ENCODE results near the gene S100A9.

Gene S100A9

DNA sequence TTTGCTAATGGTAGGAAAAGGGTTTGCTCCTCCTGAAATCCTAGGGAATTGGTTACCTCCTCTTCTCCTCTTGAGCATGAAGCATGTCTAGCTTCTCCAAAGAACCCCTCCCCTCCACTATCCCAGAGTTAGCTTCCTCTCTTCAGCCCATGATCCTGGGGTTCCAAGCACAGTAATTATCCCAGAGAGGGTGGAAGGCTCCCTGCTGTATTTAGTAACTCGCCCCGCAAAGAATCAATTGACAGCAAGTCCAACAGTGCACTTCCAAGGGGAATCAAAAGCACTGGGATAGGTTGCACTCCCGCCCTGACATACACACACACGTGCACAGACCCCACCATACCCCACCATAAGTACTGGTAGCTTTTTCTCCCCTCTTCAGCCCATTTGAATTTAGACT lies 30.1 kb downstream of the S100A9 start:
- Histone ChIP-seq H3K4me3 (ENCODE audit: low read depth in 1 of 2, low read length in 1 of 2) (peak overlapping the region; percentile 89 to 96), H3K36me3 (peaks cover 17% of the 10 kb centered on the region), H3K4me1 (ENCODE audit: control insufficient read depth in 1 of 2, insufficient read depth in 1 of 2, low read depth in 1 of 2, low read length in 1 of 2) (peaks cover 87 to 98% of the 10 kb centered on the region in 2 experiments), H3K9me3 (no peaks in the 10 kb centered on the region), H3K27me3 (no peaks in the 10 kb centered on the region), H3K27ac (peak overlapping the region; percentile 100)
- TF ChIP-seq, protein P1, sequence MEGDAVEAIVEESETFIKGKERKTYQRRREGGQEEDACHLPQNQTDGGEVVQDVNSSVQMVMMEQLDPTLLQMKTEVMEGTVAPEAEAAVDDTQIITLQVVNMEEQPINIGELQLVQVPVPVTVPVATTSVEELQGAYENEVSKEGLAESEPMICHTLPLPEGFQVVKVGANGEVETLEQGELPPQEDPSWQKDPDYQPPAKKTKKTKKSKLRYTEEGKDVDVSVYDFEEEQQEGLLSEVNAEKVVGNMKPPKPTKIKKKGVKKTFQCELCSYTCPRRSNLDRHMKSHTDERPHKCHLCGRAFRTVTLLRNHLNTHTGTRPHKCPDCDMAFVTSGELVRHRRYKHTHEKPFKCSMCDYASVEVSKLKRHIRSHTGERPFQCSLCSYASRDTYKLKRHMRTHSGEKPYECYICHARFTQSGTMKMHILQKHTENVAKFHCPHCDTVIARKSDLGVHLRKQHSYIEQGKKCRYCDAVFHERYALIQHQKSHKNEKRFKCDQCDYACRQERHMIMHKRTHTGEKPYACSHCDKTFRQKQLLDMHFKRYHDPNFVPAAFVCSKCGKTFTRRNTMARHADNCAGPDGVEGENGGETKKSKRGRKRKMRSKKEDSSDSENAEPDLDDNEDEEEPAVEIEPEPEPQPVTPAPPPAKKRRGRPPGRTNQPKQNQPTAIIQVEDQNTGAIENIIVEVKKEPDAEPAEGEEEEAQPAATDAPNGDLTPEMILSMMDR (IDR thresholded peaks at IDR 0.05), result no peak

DNA sequence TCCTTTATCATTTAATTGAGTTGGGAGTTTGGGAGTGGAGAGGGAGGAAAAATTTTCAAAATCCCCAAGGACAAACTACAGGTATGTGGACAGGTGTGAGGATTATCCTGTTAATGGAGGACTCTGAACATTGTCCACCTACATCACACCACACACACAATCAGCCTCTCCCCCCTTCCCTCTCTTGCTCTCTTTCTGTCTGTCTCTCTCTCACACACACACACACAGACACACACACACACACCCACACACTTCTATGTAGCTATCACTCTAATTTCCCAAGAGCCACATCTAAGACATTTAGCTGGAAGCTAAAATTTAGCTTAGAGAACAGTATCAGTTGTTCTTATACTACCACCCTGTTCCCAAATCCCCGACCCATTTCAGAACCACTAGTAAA lies 31.7 kb downstream of the S100A9 start:
- peak overlapping the region; percentile 89 to 96 for H3K4me3 ChIP-seq (ENCODE audit: low read depth in 1 of 2, low read length in 1 of 2)
- peaks cover 17% of the 10 kb centered on the region for H3K36me3 ChIP-seq
- no peaks in the 10 kb centered on the region for H3K27me3 ChIP-seq
- TF ChIP-seq, protein P1 (IDR thresholded peaks at IDR 0.05), result no peak
- no peaks in the 10 kb centered on the region for H3K9me3 ChIP-seq
- peak overlapping the region; percentile 100 for H3K27ac ChIP-seq
- peaks cover 89 to 98% of the 10 kb centered on the region in 2 experiments for H3K4me1 ChIP-seq (ENCODE audit: control insufficient read depth in 1 of 2, insufficient read depth in 1 of 2, low read depth in 1 of 2, low read length in 1 of 2)

DNA sequence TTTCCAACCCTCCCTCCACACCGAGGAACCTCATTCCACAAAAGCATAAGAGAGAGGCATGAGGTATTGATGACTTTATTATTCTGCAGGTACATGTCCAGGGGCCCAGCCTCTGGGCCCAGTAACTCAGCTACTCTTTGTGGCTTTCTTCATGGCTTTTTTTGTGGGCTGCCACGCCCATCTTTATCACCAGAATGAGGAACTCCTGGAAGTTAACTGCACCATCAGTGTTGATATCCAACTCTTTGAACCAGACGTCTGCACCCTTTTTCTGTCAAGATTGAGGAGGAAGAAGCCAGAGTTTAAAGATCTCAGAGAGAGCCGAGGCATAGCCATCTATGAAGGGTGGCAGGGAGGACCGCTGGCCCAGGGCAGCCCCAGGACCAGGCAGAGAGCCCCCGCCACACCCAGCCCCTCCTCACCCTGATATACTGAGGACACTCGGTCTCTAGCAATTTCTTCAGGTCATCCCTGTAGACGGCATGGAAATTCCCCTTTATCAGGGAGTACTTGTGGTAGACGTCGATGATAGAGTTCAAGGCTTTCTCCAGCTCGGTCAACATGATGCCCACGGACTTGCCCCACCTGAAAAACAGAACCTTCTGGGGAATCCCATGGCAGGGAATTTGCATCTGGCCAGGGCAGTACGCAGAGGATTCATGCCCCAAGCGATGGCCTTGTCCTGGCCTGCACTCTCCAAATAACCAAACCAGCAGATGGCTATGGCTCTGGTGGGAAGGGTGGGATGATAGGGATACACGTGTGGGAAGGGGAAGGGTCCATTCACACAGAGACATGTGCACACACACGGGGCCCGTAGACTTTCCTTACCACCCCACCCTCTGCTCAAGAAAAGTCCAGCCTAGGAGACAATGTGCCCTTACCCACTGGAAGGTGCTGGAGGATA lies 32.6 kb downstream of the S100A9 start:
- TF ChIP-seq, protein P1 (IDR thresholded peaks at IDR 0.05), result no peak
- no peaks in the 10 kb centered on the region for H3K27me3 ChIP-seq
- H3K9me3 ChIP-seq, result no peaks in the 10 kb centered on the region
- peak overlapping the region; percentile 100 for H3K27ac ChIP-seq
- peak overlapping the region; percentile 89 to 96 for H3K4me3 ChIP-seq (ENCODE audit: low read depth in 1 of 2, low read length in 1 of 2)
- peaks cover 17% of the 10 kb centered on the region for H3K36me3 ChIP-seq
- peaks cover 89 to 98% of the 10 kb centered on the region in 2 experiments for H3K4me1 ChIP-seq (ENCODE audit: control insufficient read depth in 1 of 2, insufficient read depth in 1 of 2, low read depth in 1 of 2, low read length in 1 of 2)

DNA sequence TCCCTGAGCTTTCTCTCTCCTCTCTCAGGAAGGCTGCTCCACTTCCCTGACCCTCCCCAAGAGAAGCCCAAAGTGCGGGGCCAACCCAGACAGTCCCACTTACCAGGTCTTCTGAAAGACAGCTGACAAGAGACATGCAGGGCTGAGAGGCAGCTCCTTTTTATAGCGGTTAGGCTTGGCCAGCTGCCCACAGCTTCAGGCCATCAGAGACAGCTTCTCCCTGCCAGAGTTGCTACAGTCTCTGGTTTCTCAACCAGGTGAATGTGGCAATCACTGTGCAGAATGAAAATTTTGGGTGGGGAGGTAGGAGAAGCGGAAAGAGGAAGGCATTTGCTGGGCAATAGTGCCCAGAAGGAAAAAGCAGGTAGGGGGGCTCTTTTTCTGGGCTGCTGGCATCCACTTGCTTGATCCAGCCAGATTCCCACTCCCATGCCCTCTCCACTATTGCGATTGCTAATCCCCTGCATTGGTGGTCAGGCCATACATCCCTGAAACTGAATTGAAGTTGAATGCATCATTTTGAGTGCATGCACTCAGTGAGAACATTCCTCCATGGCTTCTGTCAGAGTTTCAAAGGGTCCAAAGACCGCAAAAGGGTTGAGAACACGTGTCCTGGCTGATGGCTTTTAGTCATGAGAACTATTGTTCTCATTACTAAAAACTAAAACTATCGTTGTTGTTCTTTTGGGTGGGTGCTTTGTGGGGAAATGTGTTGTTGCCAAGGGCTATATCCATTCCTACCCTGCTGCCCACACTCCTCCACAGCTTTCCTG lies 33.5 kb downstream of the S100A9 start, which contains the start of gene S100A8:
TSS of gene S100A8 (minus strand) at position 136 of the 773 bp plus-strand sequence. CDS start 538 bp downstream, outside the sequence.
- Histone ChIP-seq H3K4me1 (ENCODE audit: control insufficient read depth in 1 of 2, insufficient read depth in 1 of 2, low read depth in 1 of 2, low read length in 1 of 2) (peaks cover 89 to 98% of the 10 kb centered on the region in 2 experiments), H3K9me3 (no peaks in the 10 kb centered on the region), H3K36me3 (peaks cover 17% of the 10 kb centered on the region), H3K27ac (peak within 1 kb of the TSS; percentile 100), H3K27me3 (no peaks in the 10 kb centered on the region), H3K4me3 (ENCODE audit: low read depth in 1 of 2, low read length in 1 of 2) (peak within 1 kb of the TSS; percentile 89 to 96)
- TF ChIP-seq, protein P1 (IDR thresholded peaks at IDR 0.05), result peak; percentile 31

DNA sequence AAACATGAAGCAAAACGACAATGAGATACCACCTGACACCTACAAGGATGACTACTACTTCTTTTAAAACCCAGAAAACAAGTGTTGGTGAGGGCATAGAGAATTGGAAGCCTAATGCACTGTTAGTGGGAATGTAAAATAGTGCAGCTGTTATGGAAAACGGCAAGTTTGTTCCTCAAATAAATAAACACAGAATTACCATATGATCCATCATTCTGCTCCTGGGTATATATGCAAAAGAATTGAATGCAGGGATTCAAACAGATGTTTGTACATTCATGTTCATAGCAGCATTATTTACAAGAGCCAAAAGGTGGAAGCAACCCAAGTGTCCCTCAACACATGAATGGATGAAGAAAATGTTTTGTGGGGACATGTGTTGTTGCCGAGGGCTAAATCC lies 34.6 kb downstream of the S100A9 start:
- peak overlapping the region; percentile 100 for H3K27ac ChIP-seq

More for the DNA sequence above, 34.6 kb downstream of the S100A9 start:
- H3K4me1 ChIP-seq (ENCODE audit: control insufficient read depth in 1 of 2, insufficient read depth in 1 of 2, low read depth in 1 of 2, low read length in 1 of 2), result peaks cover 89 to 98% of the 10 kb centered on the region in 2 experiments
- H3K36me3 ChIP-seq, result peaks cover 17% of the 10 kb centered on the region
- H3K9me3 ChIP-seq, result no peaks in the 10 kb centered on the region
- H3K4me3 ChIP-seq (ENCODE audit: low read depth in 1 of 2, low read length in 1 of 2), result peak overlapping the region; percentile 89 to 96
- H3K27me3 ChIP-seq, result no peaks in the 10 kb centered on the region
- TF ChIP-seq, protein P1 (IDR thresholded peaks at IDR 0.05), result no peak
